ENCODE results near the gene RGS14.

RGS14 gene

DNA sequence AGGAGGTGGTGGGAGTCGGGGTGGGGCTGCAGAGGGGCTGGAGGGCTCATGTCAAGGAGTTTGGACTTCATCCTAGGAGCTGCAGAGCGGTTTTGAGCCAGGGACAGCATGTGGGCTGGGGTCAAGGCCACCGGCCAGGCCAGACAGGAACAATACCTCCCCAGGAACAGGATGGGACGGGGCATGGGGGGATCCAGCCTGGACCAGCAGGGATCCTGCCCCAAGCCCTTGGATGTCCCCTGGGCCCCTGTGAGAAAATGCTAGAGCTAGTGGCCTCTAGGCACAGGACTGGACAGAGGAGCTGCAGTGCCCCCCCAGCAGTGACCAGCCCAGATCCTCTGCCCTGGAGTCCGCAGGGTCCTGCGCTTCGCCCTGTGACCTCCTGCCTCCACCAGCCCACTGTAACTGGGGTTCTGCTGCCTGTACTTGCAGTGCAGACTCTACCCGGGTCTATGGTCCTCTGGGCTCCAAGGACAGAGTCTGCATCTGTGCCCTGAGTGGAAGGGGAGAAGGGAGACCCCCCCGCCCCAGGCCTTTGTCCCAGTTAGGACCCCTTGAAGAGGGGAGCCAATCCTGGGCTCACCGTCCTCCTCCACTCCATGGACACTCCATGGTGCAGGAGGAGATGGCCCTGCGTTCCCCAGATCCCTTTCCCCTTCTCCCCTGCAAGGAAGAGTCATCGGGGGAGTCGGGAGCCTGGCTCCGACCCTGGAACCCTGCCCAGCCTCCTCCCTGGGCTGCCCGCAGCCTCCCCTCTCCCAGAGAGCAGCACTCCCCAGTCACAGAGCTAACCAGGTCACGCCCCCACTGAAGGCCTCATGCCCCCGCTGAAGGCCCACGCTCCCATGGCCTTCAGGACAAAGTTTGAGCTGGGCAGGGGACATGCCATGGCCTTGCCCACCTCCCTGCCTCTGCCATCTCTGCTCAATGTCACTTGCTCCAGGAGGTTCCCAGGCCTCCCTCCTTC is 43.1 kb upstream of the RGS14 start:
- DNase-seq (ENCODE audit: low read depth in 1 of 2, low spot score in 1 of 2): no peak
- TF ChIP-seq JUND (IDR thresholded peaks at IDR 0.05; ENCODE audit: low read depth): no peak
- in situ Hi-C loops (cut with HindIII; ENCODE audit: low pct_unique_long_range_greater_than_20kb, low sequenced_read_pairs): no loop called here

DNA sequence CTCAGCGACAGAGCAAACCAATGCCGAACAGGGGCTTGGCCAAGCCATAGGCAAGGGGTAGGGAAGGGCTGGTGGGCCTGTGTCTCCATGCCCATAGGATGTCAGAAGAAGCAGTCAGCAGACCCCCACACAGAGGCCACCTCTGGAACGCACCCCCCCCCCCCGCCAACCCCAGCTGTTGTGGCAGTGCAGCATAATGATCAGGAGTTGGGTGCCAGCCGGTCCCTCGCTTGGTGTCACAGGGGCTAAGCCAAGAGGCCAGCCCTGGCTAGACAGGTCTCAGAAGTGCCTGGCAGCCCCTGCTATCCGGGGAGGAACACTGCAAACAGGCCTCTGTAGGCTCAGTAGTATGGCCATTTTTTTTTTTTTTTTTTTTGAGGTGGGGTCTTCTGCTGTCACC is 42.3 kb upstream of the RGS14 start:
- in situ Hi-C loops (cut with HindIII; ENCODE audit: low pct_unique_long_range_greater_than_20kb, low sequenced_read_pairs): no loop called here
- TF ChIP-seq JUND (IDR thresholded peaks at IDR 0.05; ENCODE audit: low read depth): no peak
- DNase-seq (ENCODE audit: low read depth in 1 of 2, low spot score in 1 of 2): no peak

DNA sequence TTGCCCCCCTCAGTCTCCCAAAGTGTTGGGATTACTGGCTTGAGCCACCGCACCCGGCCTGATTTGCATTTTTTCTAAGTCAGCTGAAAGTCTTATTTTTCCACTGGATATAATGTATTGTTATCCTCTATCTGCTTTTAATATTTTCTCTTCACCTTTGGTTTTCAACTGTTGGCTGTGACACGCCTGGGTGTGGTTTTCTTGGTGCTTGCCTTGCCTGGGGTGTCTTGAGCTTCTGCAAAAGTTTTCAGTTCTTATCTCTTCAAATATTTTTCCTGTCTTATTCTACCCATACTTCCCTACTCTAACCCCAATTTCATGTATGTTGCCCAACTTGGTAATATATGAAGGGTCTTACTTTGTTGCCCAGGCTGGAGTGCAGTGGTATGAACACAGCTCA is 41.7 kb upstream of the RGS14 start:
- no peak for TF ChIP-seq JUND (IDR thresholded peaks at IDR 0.05; ENCODE audit: low read depth)
- in situ Hi-C loops (cut with HindIII; ENCODE audit: low pct_unique_long_range_greater_than_20kb, low sequenced_read_pairs): no loop called here
- DNase-seq (ENCODE audit: low read depth in 1 of 2, low spot score in 1 of 2): no peak

DNA sequence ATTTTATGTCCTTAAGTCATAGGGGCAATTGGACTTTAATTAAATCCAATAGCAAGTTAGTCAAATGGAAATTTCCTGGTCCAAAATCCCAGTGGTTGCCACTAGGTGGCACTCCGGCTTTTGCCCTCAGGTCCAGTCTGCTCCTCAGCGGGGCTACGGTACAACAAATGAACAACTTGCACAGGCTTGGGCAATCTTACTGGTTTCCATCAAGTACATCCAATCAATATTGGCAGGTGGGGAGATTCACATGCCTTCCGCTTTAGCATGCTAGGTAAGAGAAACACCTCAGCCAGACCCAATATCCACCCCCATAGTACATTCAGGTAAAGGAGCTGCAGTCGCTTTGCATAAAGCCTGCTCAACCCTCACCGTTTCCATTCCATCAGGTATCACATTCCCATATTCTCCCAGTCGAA is 39.8 kb upstream of the RGS14 start:
- in situ Hi-C loops (cut with HindIII; ENCODE audit: low pct_unique_long_range_greater_than_20kb, low sequenced_read_pairs): no loop called here
- DNase-seq (ENCODE audit: low read depth in 1 of 2, low spot score in 1 of 2): peak; percentile 72 to 84
- TF ChIP-seq JUND (IDR thresholded peaks at IDR 0.05; ENCODE audit: low read depth): no peak

DNA sequence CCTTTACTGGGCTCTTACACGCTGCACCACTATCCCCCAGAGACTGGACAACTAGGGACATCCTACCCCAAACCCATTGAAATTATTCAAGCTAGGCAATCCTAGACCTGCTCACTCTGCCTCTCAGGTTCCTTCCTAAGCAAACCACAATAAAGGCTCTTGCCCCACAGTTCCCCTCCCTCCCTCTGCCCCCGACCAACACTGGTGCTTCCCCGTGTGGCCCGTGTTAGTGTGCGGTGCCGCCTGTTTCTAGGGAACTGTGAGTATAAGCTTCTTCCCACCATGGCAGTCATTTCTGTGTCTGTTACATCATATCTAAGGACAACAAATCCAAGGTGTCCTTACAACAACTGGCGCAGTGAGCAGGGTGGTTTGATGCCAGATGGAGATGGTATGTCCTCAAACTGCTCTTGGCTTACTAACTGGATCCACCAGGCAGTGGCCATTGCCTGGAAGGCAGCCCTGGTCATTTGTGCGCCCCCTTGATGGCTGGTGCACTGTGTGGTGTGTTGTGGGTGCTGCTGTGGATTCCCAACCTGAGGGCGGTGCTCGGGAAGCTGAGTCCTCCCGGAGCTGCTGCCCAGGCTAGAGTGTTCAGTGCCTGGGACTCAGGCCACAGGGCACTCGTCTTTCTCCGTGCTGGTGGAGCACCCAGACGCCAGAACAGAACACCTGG is 37.7 kb upstream of the RGS14 start:
- no peak for TF ChIP-seq JUND (IDR thresholded peaks at IDR 0.05; ENCODE audit: low read depth)
- no peak for DNase-seq (ENCODE audit: low read depth in 1 of 2, low spot score in 1 of 2)
- in situ Hi-C loops (cut with HindIII; ENCODE audit: low pct_unique_long_range_greater_than_20kb, low sequenced_read_pairs): no loop called here

DNA sequence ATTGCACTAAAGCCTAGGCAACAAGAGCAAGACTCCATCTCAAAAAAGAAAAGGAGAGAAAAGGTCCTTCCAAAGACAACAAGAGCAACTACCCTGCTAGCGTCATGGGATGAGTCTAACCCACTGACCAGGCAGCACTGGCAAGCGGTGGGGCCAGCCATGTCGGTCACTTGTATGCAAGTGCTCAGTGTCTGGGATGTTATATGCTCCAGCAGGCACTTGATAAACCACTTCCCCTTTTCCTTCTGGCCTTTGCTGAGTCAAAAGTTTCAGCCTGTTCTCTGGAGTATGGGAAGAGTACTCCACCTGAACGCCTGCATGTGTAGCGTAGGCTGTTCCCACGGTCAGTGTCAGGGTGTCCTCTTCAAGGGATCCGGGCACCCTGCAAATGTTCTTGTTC is 36.8 kb upstream of the RGS14 start:
- no peak for TF ChIP-seq JUND (IDR thresholded peaks at IDR 0.05; ENCODE audit: low read depth)
- DNase-seq (ENCODE audit: low read depth in 1 of 2, low spot score in 1 of 2): no peak
- in situ Hi-C loops (cut with HindIII; ENCODE audit: low pct_unique_long_range_greater_than_20kb, low sequenced_read_pairs): no loop called here

DNA sequence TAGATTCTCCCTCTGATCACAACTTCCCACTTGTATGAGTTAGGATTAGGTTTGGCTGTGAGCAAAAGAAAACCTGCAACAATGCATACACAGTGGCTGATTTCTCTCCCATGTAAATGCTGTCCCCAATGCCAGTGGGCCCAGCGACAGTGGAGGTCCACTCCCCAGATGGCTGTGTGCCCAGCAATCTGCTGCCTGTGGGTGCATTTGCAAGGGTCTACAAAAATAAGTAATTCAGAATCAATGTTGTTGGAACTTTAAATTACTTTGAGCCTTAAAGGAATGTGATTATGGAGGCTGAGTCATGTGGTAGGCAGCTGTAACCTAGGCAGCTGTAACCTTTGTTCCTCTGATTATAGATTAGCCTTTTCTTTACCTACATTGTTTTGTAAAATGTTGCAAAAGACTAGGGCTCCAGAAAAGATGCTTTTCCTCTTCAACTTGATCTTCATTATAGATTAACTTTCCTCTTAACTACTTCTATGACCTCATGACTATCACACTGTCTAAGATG is 31.8 kb upstream of the RGS14 start:
- DNase-seq (ENCODE audit: low read depth in 1 of 2, low spot score in 1 of 2): no peak
- in situ Hi-C loops (cut with HindIII; ENCODE audit: low pct_unique_long_range_greater_than_20kb, low sequenced_read_pairs): no loop called here
- no peak for TF ChIP-seq JUND (IDR thresholded peaks at IDR 0.05; ENCODE audit: low read depth)

DNA sequence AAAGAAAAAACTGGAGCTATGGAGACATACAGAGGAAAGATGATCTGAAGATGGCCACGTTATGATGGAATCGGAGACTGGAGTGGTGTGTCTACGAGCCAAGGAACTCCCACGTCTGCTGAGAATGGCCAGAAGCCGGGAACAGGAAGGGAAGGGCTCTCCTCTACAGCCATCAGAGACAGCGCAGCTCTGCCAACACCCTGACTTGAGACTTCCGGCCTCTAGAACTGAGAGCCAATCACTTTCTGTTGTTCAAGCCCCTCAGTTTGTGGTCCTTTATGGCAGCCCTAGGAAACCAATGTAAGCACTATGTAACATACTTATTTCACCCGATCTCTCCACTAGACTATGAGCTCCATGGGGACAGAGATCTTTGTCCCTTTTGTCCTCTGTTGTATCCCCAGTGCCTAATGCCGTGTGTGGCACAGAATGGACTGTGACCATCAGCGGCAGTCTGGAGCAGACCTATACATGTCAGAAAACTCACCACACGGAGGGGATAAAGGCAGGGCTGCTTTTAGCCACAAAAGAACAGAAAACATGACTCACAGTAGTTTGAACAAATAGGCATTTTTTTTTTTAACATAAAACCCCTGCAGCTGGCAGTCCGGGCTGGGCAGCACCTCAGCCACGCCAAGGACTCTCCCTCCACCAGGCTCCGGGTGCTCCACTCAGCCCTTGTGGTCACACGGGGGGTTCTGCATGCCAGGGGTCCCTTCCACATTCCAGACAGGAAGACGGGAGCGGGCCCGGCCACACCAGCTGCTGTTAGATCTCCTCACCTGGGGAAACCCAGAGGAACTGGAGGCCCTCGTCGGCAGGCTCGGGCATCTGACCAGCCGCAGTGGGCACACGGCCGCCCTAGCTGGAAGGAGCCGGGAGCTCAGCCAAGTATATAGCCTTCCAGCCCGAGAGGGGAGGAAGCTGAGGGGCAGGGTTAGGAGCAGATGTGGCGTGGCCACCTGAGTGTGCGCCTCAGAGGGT is 29.9 kb upstream of the RGS14 start:
- no peak for DNase-seq (ENCODE audit: low read depth in 1 of 2, low spot score in 1 of 2)
- in situ Hi-C loops (cut with HindIII; ENCODE audit: low pct_unique_long_range_greater_than_20kb, low sequenced_read_pairs): no loop called here
- no peak for TF ChIP-seq JUND (IDR thresholded peaks at IDR 0.05; ENCODE audit: low read depth)

DNA sequence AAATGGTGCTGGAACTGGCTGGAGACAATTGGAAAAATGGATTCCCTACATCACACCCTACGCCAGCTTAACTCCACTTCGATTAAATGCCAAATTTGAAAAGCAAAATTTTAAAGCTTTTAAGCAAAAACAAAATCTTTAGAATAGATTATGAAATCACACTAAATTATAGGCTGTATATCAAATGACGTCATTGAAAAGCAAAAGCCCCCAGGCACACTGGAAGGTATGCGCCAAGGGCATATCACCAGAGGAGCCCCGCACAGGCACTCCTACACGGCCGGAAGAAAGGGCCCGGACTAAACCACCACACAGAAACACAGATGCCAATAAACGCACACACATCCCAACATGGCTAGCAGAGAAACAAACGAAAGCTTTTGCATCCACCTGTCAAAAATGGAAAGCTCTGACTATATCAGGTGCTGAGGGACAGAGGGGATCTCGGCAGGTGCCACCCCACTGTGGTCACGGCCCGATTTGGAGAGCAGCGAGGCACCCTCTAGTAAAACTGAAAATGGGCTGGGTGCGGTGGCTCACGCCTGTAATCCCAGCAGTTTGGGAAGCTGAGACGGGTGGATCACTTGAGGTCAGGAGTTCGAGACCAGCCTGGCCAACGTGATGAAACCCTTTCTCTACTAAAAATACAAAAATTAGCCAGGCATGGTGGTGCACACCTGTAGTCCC is 29.0 kb upstream of the RGS14 start:
- in situ Hi-C loops (cut with HindIII; ENCODE audit: low pct_unique_long_range_greater_than_20kb, low sequenced_read_pairs): no loop called here
- DNase-seq (ENCODE audit: low read depth in 1 of 2, low spot score in 1 of 2): no peak
- no peak for TF ChIP-seq JUND (IDR thresholded peaks at IDR 0.05; ENCODE audit: low read depth)

DNA sequence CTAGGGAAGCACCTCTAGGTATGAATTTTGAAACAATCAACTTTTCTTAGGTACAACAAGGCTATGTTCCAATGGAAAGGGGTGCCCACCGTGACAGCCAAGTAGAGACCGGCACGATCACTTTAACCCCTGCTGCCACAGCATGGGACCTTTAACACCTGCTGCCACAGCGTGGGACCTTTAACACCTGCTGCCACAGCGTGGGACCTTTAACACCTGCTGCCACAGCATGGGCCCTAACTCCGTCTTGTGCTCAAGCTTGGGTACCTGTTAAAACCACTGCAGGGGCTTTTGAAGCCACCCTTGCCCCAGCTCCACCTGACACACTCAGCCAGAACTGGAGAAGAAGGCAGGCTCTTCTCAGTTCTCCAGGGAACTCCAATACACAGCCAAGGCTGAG is 27.8 kb upstream of the RGS14 start:
- DNase-seq (ENCODE audit: low read depth in 1 of 2, low spot score in 1 of 2): no peak
- in situ Hi-C loops (cut with HindIII; ENCODE audit: low pct_unique_long_range_greater_than_20kb, low sequenced_read_pairs): no loop called here
- TF ChIP-seq JUND (IDR thresholded peaks at IDR 0.05; ENCODE audit: low read depth): no peak

DNA sequence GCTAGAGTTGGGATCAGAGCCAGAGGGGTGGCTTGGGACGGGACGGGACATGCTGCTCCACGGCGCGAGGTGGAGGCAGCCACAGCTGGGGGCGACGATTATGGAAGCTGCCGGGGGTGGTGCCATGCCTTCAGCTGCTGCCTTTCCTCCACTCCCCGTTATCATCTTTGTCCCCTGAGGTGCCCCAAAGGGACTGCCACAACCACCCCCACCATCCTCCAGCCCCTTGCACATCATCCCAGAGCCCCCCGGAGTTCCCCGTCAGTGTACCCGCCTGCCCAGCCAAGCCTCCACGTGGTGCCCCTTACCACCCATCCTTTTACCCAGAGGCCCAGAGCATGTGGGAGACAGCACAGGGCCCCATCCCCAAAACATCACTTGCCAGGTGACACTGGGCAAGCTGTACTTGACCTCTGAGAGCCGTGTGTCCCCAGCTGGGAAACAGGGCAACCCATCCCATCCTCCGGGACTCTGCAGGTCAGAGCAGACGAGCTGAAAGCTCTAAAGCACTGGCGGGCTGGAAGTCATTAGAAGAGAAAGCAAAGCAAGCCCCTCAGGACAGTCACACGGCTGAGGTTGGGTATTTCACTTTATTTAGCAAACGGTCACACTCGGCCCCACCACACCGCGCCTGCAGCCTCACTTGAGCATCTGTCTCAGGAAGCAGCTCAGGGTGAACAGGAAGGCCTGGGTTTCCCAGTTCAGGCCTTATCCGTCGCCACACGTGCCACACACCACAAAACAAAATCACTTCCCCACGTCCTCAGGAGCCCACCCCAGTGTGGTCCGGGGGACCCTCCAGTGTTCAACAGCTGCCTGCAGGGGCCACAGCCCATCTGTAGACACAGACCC is 26.5 kb upstream of the RGS14 start:
- no peak for DNase-seq (ENCODE audit: low read depth in 1 of 2, low spot score in 1 of 2)
- in situ Hi-C loops (cut with HindIII; ENCODE audit: low pct_unique_long_range_greater_than_20kb, low sequenced_read_pairs): no loop called here
- TF ChIP-seq JUND (IDR thresholded peaks at IDR 0.05; ENCODE audit: low read depth): no peak
